Neuronal stem cell (in vitro differentiated cells): ENCODE data around the gene KRT31.
A peak's percentile ranks its signal among the peaks of the same experiment; 100 is the strongest.

Experiments used
- DNase-seq: peaks from one replicate; pipeline ENCODE4 v3.0.0-alpha.2; 2013; ENCODE audit warnings: low spot score
- H2AFZ ChIP-seq: one replicate; pipeline ENCODE4 v1.6.1; 2013; ENCODE audit warnings: mild to moderate bottlenecking, low read length, inconsistent platforms
- H2AK5ac ChIP-seq: 2 replicates; pipeline ENCODE4 v1.6.1; 2013; ENCODE audit warnings: low read depth, mild to moderate bottlenecking, inconsistent platforms, low read length, moderate library complexity, mixed read lengths
- H2BK120ac ChIP-seq: 2 replicates; pipeline ENCODE4 v1.6.1; 2013; ENCODE audit warnings: low read depth, mild to moderate bottlenecking, inconsistent platforms, low read length, moderate library complexity, mixed read lengths
- H2BK12ac ChIP-seq: one replicate; pipeline ENCODE4 v1.6.1; 2013; ENCODE audit warnings: low read length, inconsistent platforms
- H2BK15ac ChIP-seq: 2 replicates; pipeline ENCODE4 v1.6.1; 2013; ENCODE audit warnings: mild to moderate bottlenecking, low read length, inconsistent platforms, mixed read lengths
- H2BK5ac ChIP-seq: one replicate; pipeline ENCODE4 v1.6.1; 2013; ENCODE audit warnings: inconsistent platforms, mild to moderate bottlenecking, low read length, moderate library complexity
- H3K14ac ChIP-seq: one replicate; pipeline ENCODE4 v1.6.1; 2013; ENCODE audit warnings: low read length, inconsistent platforms
- H3K18ac ChIP-seq: 2 replicates; pipeline ENCODE4 v1.6.1; 2013; ENCODE audit warnings: low read length, inconsistent platforms
- H3K23ac ChIP-seq: 2 replicates; pipeline ENCODE4 v1.6.1; 2013; ENCODE audit warnings: low read depth, mild to moderate bottlenecking, mixed read lengths, low read length, inconsistent platforms; ENCODE audit not compliant: poor library complexity
- H3K27ac ChIP-seq: replicated peaks from 3 replicates; pipeline ENCODE4 v1.5.1; 2013; ENCODE audit warnings: low read length, inconsistent platforms
- H3K27me3 ChIP-seq, 3 experiments: 2 replicates each; pipeline ENCODE4 v1.6.1; 2013; ENCODE audit warnings: low read length in 3 of 3, mild to moderate bottlenecking in 2 of 3, inconsistent platforms in 1 of 3, low read depth in 1 of 3, mixed read lengths in 1 of 3, moderate library complexity in 1 of 3; ENCODE audit not compliant: control insufficient read depth in 3 of 3, insufficient read depth in 3 of 3
- H3K36me3 ChIP-seq, 2 donors: replicated peaks in 1 of 2; 2 replicates each; pipeline ENCODE4 v1.6.1; 2013; ENCODE audit warnings: low read length in 2 of 2; ENCODE audit not compliant: control insufficient read depth in 2 of 2, insufficient read depth in 2 of 2
- H3K4ac ChIP-seq: 2 replicates; pipeline ENCODE4 v1.6.1; 2013; ENCODE audit warnings: inconsistent platforms, mild to moderate bottlenecking, low read length, moderate library complexity
- H3K4me1 ChIP-seq, 2 donors: 1 replicate in 1 of 2; 2 replicates in 1 of 2; pipeline ENCODE4 v1.6.1; 2013; ENCODE audit warnings: low read length in 2 of 2, low read depth in 1 of 2; ENCODE audit not compliant: control insufficient read depth in 2 of 2, insufficient read depth in 1 of 2
- H3K4me2 ChIP-seq: one replicate; pipeline ENCODE4 v1.6.1; 2013; ENCODE audit warnings: mild to moderate bottlenecking, low read length, inconsistent platforms; ENCODE audit not compliant: insufficient read depth, poor library complexity, severe bottlenecking
- H3K4me3 ChIP-seq, 2 donors: 2 replicates each; pipeline ENCODE4 v1.5.1; 2013; ENCODE audit warnings: low read length in 2 of 2, mild to moderate bottlenecking in 2 of 2, inconsistent platforms in 1 of 2, moderate library complexity in 1 of 2
- H3K79me1 ChIP-seq: one replicate; pipeline ENCODE4 v1.6.1; 2013; ENCODE audit warnings: low read depth, mild to moderate bottlenecking, inconsistent platforms, low read length, moderate library complexity
- H3K9ac ChIP-seq: one replicate; pipeline ENCODE4 v1.6.1; 2013; ENCODE audit warnings: mild to moderate bottlenecking, low read depth, low read length, inconsistent platforms; ENCODE audit not compliant: poor library complexity
- H3K9me3 ChIP-seq, 2 donors: replicated peaks in 1 of 2; 2 replicates each; pipeline versions ENCODE3 to v1.6.1; 2013; ENCODE audit warnings: low read length in 2 of 2, mild to moderate bottlenecking in 2 of 2, inconsistent platforms in 1 of 2, low read depth in 1 of 2, mixed read lengths in 1 of 2, moderate library complexity in 1 of 2; ENCODE audit not compliant: control insufficient read depth in 2 of 2, insufficient read depth in 1 of 2
- H4K8ac ChIP-seq: one replicate; pipeline ENCODE4 v1.6.1; 2013; ENCODE audit warnings: low read depth, mild to moderate bottlenecking, inconsistent platforms, low read length, moderate library complexity
- H4K91ac ChIP-seq: one replicate; pipeline ENCODE4 v1.6.1; 2013; ENCODE audit warnings: low read length, low read depth, mild to moderate bottlenecking, inconsistent platforms; ENCODE audit not compliant: poor library complexity
- WGBS, 2 donors: extraction: QIAGEN DNeasy Blood & Tissue Kit; methylation state at CpG; one replicate each; pipeline ENCODE4 v1.1.7; 2013; ENCODE audit warnings: missing lambda C conversion rate in 2 of 2, mixed read lengths in 1 of 2; ENCODE audit not compliant: insufficient read length in 2 of 2, insufficient replicate concordance in 1 of 2; ENCODE audit errors: extremely low coverage in 2 of 2; 5-methylcytosine and 5-hydroxymethylcytosine counted together

Gene KRT31

DNA sequence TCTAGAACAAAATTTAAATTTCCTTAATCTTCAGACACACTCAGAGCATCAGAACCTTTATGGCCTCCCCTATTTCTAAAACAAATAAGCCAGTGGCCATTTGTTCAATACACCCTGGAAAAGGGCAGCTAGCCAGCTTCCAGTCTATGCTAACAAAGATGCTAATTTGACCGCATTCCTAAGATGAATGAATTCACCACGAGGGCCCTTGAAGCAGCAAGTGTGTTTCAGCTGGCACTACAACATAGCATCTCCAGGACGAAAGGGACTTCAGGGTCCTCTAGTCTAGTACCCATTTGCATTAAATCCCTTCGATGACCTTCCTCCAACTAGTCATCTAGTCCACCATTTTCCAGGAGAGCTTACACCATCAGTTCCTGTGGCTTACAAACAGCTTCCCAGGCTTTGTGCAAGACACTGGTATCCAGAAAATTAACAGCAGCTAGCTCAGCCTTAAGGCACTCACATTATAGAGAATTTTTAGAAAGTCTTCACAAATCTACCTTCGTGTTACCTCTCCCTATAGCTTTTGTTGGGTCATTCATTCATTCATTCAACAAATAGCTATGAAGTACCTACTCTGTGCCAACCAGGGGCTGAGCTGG is 16.0 kb upstream of the KRT31 start:
- H2BK120ac ChIP-seq: no peak overlapping the region
- no peak overlapping the region for H2AFZ ChIP-seq
- peaks cover 0 to 3% of the 10 kb centered on the region in 2 donors for H3K4me1 ChIP-seq
- no peak for DNase-seq
- H2BK12ac ChIP-seq: no peak overlapping the region
- WGBS, 2 donors: no CpG with 5 or more reads among the region's 5 CpGs
- no peak overlapping the region for H3K18ac ChIP-seq
- H4K8ac ChIP-seq: no peak overlapping the region
- no peak overlapping the region for H2BK5ac ChIP-seq
- H3K27me3 ChIP-seq: no peaks in the 10 kb centered on the region
- H3K9me3 ChIP-seq: no peaks in the 10 kb centered on the region
- H2BK15ac ChIP-seq: no peak overlapping the region
- no peak overlapping the region for H3K27ac ChIP-seq
- H3K9ac ChIP-seq: no peak overlapping the region
- no peak overlapping the region for H2AK5ac ChIP-seq
- H3K79me1 ChIP-seq: no peaks in the 10 kb centered on the region
- no peak overlapping the region for H3K4ac ChIP-seq
- no peak overlapping the region for H3K23ac ChIP-seq
- no peaks in the 10 kb centered on the region for H3K36me3 ChIP-seq
- no peak overlapping the region for H3K4me2 ChIP-seq
- no peak overlapping the region for H4K91ac ChIP-seq
- H3K4me3 ChIP-seq: no peak overlapping the region
- no peak overlapping the region for H3K14ac ChIP-seq

DNA sequence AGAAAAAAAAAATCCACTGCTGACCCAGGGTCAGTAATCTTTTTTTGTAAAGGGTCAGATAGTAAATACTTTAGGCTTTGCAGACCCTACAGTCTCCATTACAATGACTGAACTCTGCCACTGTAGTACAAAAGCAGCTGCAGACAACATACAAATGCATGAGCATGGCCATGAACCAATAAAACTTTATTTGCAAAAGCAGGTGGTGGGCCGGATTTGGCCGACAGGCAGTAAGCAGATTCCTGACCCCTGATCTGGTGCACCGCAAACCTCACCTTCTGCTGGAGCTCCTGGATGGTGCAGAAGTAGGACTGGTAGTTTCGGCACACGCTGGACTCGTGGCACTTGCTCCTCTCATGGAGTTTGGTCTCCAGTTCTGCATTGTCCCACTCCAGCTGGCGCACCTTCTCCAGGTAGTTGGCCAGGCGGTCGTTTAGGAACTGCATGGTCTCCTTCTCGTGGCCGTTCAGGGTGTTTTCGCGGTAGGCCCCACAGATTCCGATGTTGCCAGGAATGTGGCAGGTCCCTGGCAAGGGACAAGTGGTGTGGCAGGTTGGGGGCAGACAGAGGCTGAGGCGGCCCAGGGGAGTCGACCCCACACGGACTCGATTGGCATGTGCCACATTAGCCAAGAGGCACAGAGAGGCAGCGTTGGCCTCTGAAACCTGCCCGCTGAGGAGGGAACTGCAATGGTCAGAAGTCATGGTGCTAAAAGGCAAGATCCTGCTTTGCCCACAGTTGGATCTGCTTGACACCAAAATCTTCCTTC is 13.8 kb upstream of the KRT31 start:
- no peak overlapping the region for H2AK5ac ChIP-seq
- H3K4me3 ChIP-seq: peak overlapping the region in 1 of 2 donors; percentile 12
- no peak overlapping the region for H2BK120ac ChIP-seq
- no peak overlapping the region for H3K18ac ChIP-seq
- no peak overlapping the region for H3K23ac ChIP-seq
- no peaks in the 10 kb centered on the region for H3K36me3 ChIP-seq
- H3K4ac ChIP-seq: no peak overlapping the region
- H2AFZ ChIP-seq: no peak overlapping the region
- no peak overlapping the region for H2BK5ac ChIP-seq
- peaks cover 0 to 6% of the 10 kb centered on the region in 2 donors for H3K4me1 ChIP-seq
- H4K8ac ChIP-seq: no peak overlapping the region
- no peak overlapping the region for H3K4me2 ChIP-seq
- DNase-seq: no peak
- H3K27ac ChIP-seq: no peak overlapping the region
- H3K9me3 ChIP-seq: no peaks in the 10 kb centered on the region
- peak overlapping the region; percentile 5 for H3K9ac ChIP-seq
- no peak overlapping the region for H2BK15ac ChIP-seq
- no peak overlapping the region for H4K91ac ChIP-seq
- no peaks in the 10 kb centered on the region for H3K27me3 ChIP-seq
- H2BK12ac ChIP-seq: no peak overlapping the region
- no peaks in the 10 kb centered on the region for H3K79me1 ChIP-seq
- no CpG with 5 or more reads among the region's 20 CpGs for WGBS, 2 donors
- no peak overlapping the region for H3K14ac ChIP-seq

DNA sequence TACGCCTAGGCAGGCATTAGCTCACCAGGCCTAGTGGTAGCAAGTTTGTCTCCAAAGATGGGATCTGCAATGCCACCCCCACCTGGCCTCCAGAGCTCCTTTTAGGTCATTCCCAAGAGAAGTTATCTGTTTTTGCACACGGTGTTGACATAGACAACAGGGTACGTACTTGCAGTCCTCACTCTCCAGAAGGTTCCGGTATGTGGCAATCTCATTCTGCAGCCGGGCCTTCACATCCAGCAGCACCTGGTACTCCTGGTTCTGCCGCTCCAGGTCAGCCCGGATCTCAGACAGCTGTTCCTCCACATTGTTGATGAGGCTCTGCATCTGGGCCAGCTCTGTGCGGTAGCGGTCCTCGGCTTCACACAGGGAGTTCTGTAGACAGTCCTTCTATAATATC is 9.8 kb upstream of the KRT31 start:
- H2BK5ac ChIP-seq: no peak overlapping the region
- no peaks in the 10 kb centered on the region for H3K36me3 ChIP-seq
- no peak overlapping the region for H3K27ac ChIP-seq
- no peak overlapping the region for H4K91ac ChIP-seq
- WGBS, 2 donors: no CpG with 5 or more reads among the region's 10 CpGs
- H2AFZ ChIP-seq: no peak overlapping the region
- H3K4ac ChIP-seq: no peak overlapping the region
- no peak overlapping the region for H3K23ac ChIP-seq
- H4K8ac ChIP-seq: no peak overlapping the region
- H3K9me3 ChIP-seq: no peaks in the 10 kb centered on the region
- H3K27me3 ChIP-seq: no peaks in the 10 kb centered on the region
- no peak overlapping the region for H2BK120ac ChIP-seq
- no peak overlapping the region for H3K14ac ChIP-seq
- H3K18ac ChIP-seq: no peak overlapping the region
- no peak for DNase-seq
- H3K9ac ChIP-seq: no peak overlapping the region
- no peak overlapping the region for H3K4me2 ChIP-seq
- H3K4me3 ChIP-seq: no peak overlapping the region
- H3K4me1 ChIP-seq: peaks cover 0 to 2% of the 10 kb centered on the region in 2 donors
- H2BK12ac ChIP-seq: no peak overlapping the region
- no peak overlapping the region for H2BK15ac ChIP-seq
- no peaks in the 10 kb centered on the region for H3K79me1 ChIP-seq
- no peak overlapping the region for H2AK5ac ChIP-seq

DNA sequence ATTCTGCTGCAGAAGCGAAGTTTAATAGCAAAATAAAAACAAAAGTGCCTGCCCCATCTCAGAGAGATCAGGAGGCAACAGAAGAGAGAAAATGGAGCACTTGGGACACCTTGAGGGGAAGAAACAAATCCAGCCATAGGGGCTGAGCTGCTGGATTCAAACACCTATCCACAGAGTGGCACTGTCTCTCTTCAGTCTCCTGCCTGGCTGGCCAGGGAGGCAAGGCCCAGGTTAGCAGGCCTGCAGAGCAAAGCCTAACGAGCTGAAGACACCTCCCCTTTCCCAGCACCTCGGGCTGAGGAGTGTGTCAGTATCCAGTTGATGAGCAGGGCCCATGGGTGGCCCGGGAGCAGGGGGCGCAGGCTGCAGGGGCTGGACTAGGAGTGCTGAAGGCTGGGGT is 8.8 kb upstream of the KRT31 start:
- no peak overlapping the region for H3K4ac ChIP-seq
- no peak for DNase-seq

More for the DNA sequence above, 8.8 kb upstream of the KRT31 start:
- Histone ChIP-seq H3K23ac (no peak overlapping the region), H2BK5ac (no peak overlapping the region), H4K91ac (no peak overlapping the region), H3K9me3 (no peaks in the 10 kb centered on the region), H3K18ac (peak overlapping the region; percentile 80), H3K4me2 (no peak overlapping the region), H2BK120ac (no peak overlapping the region), H3K4me1 (peaks cover 0 to 2% of the 10 kb centered on the region in 2 donors), H4K8ac (no peak overlapping the region), H2BK15ac (no peak overlapping the region), H2AK5ac (no peak overlapping the region), H3K9ac (no peak overlapping the region), H3K4me3 (no peak overlapping the region), H3K36me3 (no peaks in the 10 kb centered on the region), H2BK12ac (no peak overlapping the region), H2AFZ (no peak overlapping the region), H3K14ac (no peak overlapping the region), H3K27ac (no peak overlapping the region), H3K27me3 (no peaks in the 10 kb centered on the region), H3K79me1 (no peaks in the 10 kb centered on the region)
- no CpG with 5 or more reads among the region's 5 CpGs for WGBS, 2 donors
